MM.1S (cell line): ENCODE data around the gene SLC35E2B.

Experiments
- DNase-seq: peaks from one replicate; pipeline ENCODE4 v3.0.0-alpha.2; 2015
- H2AFZ ChIP-seq: fragments of 300-600 bp; sonication (generic); 2 replicates; pipeline ENCODE4 v1.6.0; 2016; ENCODE audit warnings: antibody characterized with exemption, low read length
- H3F3A ChIP-seq: fragments of 300-600 bp; sonication (generic); 2 replicates; pipeline ENCODE4 v1.6.1; 2016; ENCODE audit warnings: mild to moderate bottlenecking, antibody characterized with exemption, low read length, moderate library complexity, mixed read lengths; ENCODE audit not compliant: insufficient read depth
- H3K27ac ChIP-seq: fragments of 300-600 bp; sonication (generic); 2 replicates; pipeline ENCODE4 v1.5.1; 2016; ENCODE audit warnings: mild to moderate bottlenecking, low read length
- H3K27me3 ChIP-seq: fragments of 300-600 bp; sonication (generic); replicated peaks from 2 replicates; pipeline ENCODE4 v1.6.0; 2016; ENCODE audit warnings: low read length; ENCODE audit not compliant: insufficient read depth
- H3K36me3 ChIP-seq: fragments of 300-600 bp; sonication (generic); replicated peaks from 2 replicates; pipeline ENCODE4 v1.6.1; 2016; ENCODE audit warnings: mild to moderate bottlenecking, low read length, mixed read lengths; ENCODE audit not compliant: insufficient read depth
- H3K4me1 ChIP-seq: fragments of 300-600 bp; sonication (generic); 2 replicates; pipeline ENCODE4 v1.6.1; 2016; ENCODE audit warnings: low read length, mixed read lengths
- H3K4me2 ChIP-seq: fragments of 300-600 bp; sonication (generic); 2 replicates; pipeline ENCODE4 v1.6.0; 2016; ENCODE audit warnings: low read depth, low read length
- H3K4me3 ChIP-seq: fragments of 300-600 bp; sonication (generic); 2 replicates; pipeline ENCODE4 v1.5.1; 2016; ENCODE audit warnings: low read length, mixed read lengths
- H3K79me2 ChIP-seq: fragments of 300-600 bp; sonication (generic); 2 replicates; pipeline ENCODE4 v1.6.1; 2016; ENCODE audit warnings: mixed run types, low read length, mixed read lengths
- H3K9ac ChIP-seq: fragments of 300-600 bp; sonication (generic); 2 replicates; pipeline ENCODE4 v1.6.1; 2016; ENCODE audit warnings: low read length, mixed read lengths
- H3K9me2 ChIP-seq: fragments of 300-600 bp; sonication (generic); replicated peaks from 2 replicates; pipeline ENCODE4 v1.6.1; 2016; ENCODE audit warnings: mild to moderate bottlenecking, low read length, mixed read lengths; ENCODE audit not compliant: insufficient read depth
- H3K9me3 ChIP-seq: fragments of 300-600 bp; sonication (generic); replicated peaks from 2 replicates; pipeline ENCODE4 v1.6.1; 2016; ENCODE audit warnings: mild to moderate bottlenecking, low read length, mixed read lengths; ENCODE audit not compliant: insufficient read depth
- H4K20me1 ChIP-seq: fragments of 300-600 bp; sonication (generic); 2 replicates; pipeline ENCODE4 v1.6.1; 2016; ENCODE audit warnings: mild to moderate bottlenecking, low read length, moderate library complexity, mixed read lengths; ENCODE audit not compliant: insufficient read depth
- CTCF ChIP-seq: fragments of 300-600 bp; sonication (generic); IDR thresholded peaks from 2 replicates; pipeline ENCODE4 v1.5.1; 2016; ENCODE audit warnings: antibody characterized with exemption, low read length, mixed read lengths
- EZH2 ChIP-seq: fragments of 300-600 bp; sonication (generic); optimal IDR thresholded peaks from 2 replicates; pipeline ENCODE3; 2017; ENCODE audit warnings: low read depth, mild to moderate bottlenecking, antibody characterized with exemption, low read length, mixed read lengths
- EZH2phosphoT487 ChIP-seq: fragments of 300-600 bp; sonication (generic); IDR thresholded peaks from 2 replicates; pipeline ENCODE4 v1.6.1; 2018; ENCODE audit warnings: antibody characterized with exemption, low read length

SLC35E2B gene

GRCh38 chr1:1629430-1630190, 63.0 kb downstream of the SLC35E2B start:
- Histone ChIP-seq H3K4me3 (no peak overlapping the region; the same call in 1 of the 2 replicates), H3K79me2 (no peaks in the 10 kb centered on the region), H3K36me3 (no peaks in the 10 kb centered on the region), H4K20me1 (no peaks in the 10 kb centered on the region), H3K27ac (no peak overlapping the region), H3K9ac (no peak overlapping the region), H3K9me2 (no peaks in the 10 kb centered on the region), H3K27me3 (peaks cover 13% of the 10 kb centered on the region), H3F3A (no peaks in the 10 kb centered on the region), H3K9me3 (no peaks in the 10 kb centered on the region), H3K4me2 (no peak overlapping the region), H2AFZ (no peak overlapping the region), H3K4me1 (peaks cover 4% of the 10 kb centered on the region; the same call in 1 of the 2 replicates)
- TF ChIP-seq EZH2phosphoT487: no peak
- no peak for TF ChIP-seq EZH2
- no peak for TF ChIP-seq CTCF
- no peak for DNase-seq

GRCh38 chr1:1628754-1629429, 63.7 kb downstream of the SLC35E2B start:
- Histone ChIP-seq H4K20me1 (no peaks in the 10 kb centered on the region), H3K36me3 (no peaks in the 10 kb centered on the region), H2AFZ (no peak overlapping the region), H3K4me2 (no peak overlapping the region), H3K9me2 (no peaks in the 10 kb centered on the region), H3F3A (no peaks in the 10 kb centered on the region), H3K9ac (no peak overlapping the region), H3K79me2 (no peaks in the 10 kb centered on the region), H3K9me3 (no peaks in the 10 kb centered on the region), H3K4me3 (no peak overlapping the region; the same call in 1 of the 2 replicates), H3K4me1 (peaks cover 4% of the 10 kb centered on the region; the same call in 1 of the 2 replicates), H3K27ac (no peak overlapping the region), H3K27me3 (peaks cover 13% of the 10 kb centered on the region)
- no peak for DNase-seq
- TF ChIP-seq EZH2phosphoT487: no peak
- no peak for TF ChIP-seq EZH2
- no peak for TF ChIP-seq CTCF

GRCh38 chr1:1627829-1628753, 64.5 kb downstream of the SLC35E2B start:
- Histone ChIP-seq H3K9me2 (no peaks in the 10 kb centered on the region), H3K4me2 (no peak overlapping the region), H3K9me3 (no peaks in the 10 kb centered on the region), H3K79me2 (no peaks in the 10 kb centered on the region), H3K9ac (no peak overlapping the region), H3K4me1 (peaks cover 4% of the 10 kb centered on the region; the same call in 1 of the 2 replicates), H3K4me3 (no peak overlapping the region), H2AFZ (no peak overlapping the region), H3K27ac (no peak overlapping the region), H3K27me3 (peaks cover 13% of the 10 kb centered on the region), H3K36me3 (no peaks in the 10 kb centered on the region), H3F3A (no peaks in the 10 kb centered on the region), H4K20me1 (no peaks in the 10 kb centered on the region)
- no peak for DNase-seq
- TF ChIP-seq EZH2 (no peak), EZH2phosphoT487 (no peak), CTCF (no peak)
